ENCODE data around the gene NDEL1. TPM values are rescaled to one million over a fixed set of nuclear protein-coding genes. Genes with fewer than 3 reads are reported as not detected.

The NDEL1 gene
- total RNA-seq, 1 experiment from 2014 or later: 71.1 TPM

DNA sequence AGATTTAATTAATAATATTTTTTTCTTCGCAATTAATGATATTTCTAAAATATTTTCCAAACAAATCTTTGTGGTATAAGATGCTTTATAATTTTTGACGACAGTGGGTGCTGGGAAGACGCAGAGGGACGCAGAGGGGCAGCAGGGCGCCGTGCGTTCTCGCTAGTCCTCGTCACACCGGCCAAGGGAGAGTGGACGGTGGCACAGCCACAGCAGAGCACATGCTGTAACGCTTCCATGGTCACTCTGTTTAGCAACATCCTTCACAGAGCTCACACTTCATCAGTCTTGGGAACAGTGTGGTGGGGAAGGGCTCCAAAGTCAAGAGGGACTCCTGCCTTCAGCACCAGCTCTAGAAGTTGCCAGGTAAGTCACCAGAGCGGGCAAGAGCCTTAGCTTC is 60.4 kb downstream of the NDEL1 start:
- TF ChIP-seq, protein P1, sequence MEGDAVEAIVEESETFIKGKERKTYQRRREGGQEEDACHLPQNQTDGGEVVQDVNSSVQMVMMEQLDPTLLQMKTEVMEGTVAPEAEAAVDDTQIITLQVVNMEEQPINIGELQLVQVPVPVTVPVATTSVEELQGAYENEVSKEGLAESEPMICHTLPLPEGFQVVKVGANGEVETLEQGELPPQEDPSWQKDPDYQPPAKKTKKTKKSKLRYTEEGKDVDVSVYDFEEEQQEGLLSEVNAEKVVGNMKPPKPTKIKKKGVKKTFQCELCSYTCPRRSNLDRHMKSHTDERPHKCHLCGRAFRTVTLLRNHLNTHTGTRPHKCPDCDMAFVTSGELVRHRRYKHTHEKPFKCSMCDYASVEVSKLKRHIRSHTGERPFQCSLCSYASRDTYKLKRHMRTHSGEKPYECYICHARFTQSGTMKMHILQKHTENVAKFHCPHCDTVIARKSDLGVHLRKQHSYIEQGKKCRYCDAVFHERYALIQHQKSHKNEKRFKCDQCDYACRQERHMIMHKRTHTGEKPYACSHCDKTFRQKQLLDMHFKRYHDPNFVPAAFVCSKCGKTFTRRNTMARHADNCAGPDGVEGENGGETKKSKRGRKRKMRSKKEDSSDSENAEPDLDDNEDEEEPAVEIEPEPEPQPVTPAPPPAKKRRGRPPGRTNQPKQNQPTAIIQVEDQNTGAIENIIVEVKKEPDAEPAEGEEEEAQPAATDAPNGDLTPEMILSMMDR (conservative IDR thresholded peaks at IDR 0.05; ENCODE audit: low read depth, low read length): no peak
- no peak for TF ChIP-seq EZH2 (IDR thresholded peaks at IDR 0.05; ENCODE audit: borderline replicate concordance, low read depth, low read length, poor library complexity, severe bottlenecking)
- no peaks in the 10 kb centered on the region for H3K27me3 ChIP-seq (replicated peaks; ENCODE audit: insufficient read depth, low read depth, low read length, poor library complexity)
- peaks cover 82% of the 10 kb centered on the region for H3K36me3 ChIP-seq (ENCODE audit: insufficient read depth, low read length, poor library complexity, severe bottlenecking)
- no TSS peak for BruUV-seq (replicated peaks)
- CTCF ChIA-PET: no interaction called here
- POLR2A ChIA-PET (ENCODE audit: low non-redundant PET): interaction anchor here (0.6 kb wide), 1 partner anchor 12 kb away, joined by 3 read pairs; no protein-coding TSS in a partner anchor
- no peak for DNase-seq (ENCODE audit: low spot score)
- no peak overlapping the region for H3K27ac ChIP-seq (ENCODE audit: low read depth, low read length, poor library complexity, severe bottlenecking)
- H3K9me3 ChIP-seq (ENCODE audit: low read depth, low read length, poor library complexity, severe bottlenecking): no peaks in the 10 kb centered on the region
- intact Hi-C loops (cut with micrococcal nuclease; ENCODE audit: unreplicated experiment): no loop called here
- H3K4me1 ChIP-seq (ENCODE audit: insufficient read depth, low read length, poor library complexity, severe bottlenecking): no peaks in the 10 kb centered on the region
- H3K4me3 ChIP-seq (ENCODE audit: low read depth, low read length, poor library complexity, severe bottlenecking): no peak overlapping the region

DNA sequence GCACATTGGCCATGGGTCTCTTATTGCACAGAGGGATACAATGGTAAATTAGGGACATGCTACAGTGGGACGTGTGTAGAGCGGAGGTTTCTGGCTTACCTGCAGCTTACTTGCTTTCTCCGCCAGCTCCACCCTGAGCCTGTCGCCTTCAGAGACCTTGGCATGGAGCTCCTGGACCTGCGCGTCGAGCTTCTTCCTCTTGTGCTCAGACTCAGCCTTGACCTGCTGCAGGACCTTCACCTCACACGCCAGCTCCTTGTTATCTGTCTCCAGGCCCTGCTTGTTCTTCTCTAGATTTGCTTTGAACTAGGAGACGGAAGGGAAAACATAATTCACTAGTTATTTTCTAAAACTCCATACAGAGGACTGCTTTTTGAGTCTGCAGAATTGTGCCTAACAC is 63.5 kb downstream of the NDEL1 start:
- no peak for DNase-seq (ENCODE audit: low spot score)
- ChIA-PET POLR2A (ENCODE audit: low non-redundant PET) (no interaction called here), CTCF (no interaction called here)
- H3K4me1 ChIP-seq (ENCODE audit: insufficient read depth, low read length, poor library complexity, severe bottlenecking): no peaks in the 10 kb centered on the region
- no TSS peak for BruUV-seq (replicated peaks)
- peaks cover 60% of the 10 kb centered on the region for H3K36me3 ChIP-seq (ENCODE audit: insufficient read depth, low read length, poor library complexity, severe bottlenecking)
- TF ChIP-seq, protein P1 (conservative IDR thresholded peaks at IDR 0.05; ENCODE audit: low read depth, low read length): no peak
- TF ChIP-seq EZH2 (IDR thresholded peaks at IDR 0.05; ENCODE audit: borderline replicate concordance, low read depth, low read length, poor library complexity, severe bottlenecking): no peak
- intact Hi-C loops (cut with micrococcal nuclease; ENCODE audit: unreplicated experiment): no loop called here
- no peak overlapping the region for H3K27ac ChIP-seq (ENCODE audit: low read depth, low read length, poor library complexity, severe bottlenecking)
- no peaks in the 10 kb centered on the region for H3K9me3 ChIP-seq (ENCODE audit: low read depth, low read length, poor library complexity, severe bottlenecking)
- H3K4me3 ChIP-seq (ENCODE audit: low read depth, low read length, poor library complexity, severe bottlenecking): no peak overlapping the region
- H3K27me3 ChIP-seq (replicated peaks; ENCODE audit: insufficient read depth, low read depth, low read length, poor library complexity): no peaks in the 10 kb centered on the region

DNA sequence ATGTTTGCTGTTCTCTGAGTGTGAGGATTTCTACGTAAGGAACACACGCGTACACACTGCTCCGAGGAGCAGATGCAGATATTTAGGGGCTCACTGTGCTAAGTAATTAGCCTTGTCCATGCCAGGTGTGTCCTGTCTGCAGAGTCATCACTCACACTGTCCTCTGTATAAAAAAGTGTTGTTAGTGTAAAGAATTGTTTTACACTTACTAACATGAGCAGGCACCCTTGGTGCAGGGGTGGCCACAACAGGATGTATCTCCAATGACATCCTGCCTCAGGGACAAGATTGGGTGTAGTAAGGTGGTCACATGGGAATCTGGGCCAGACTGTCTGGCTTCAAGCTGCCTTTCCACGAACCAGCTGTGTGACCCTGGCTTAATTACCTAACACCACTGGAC is 63.9 kb downstream of the NDEL1 start:
- Histone ChIP-seq H3K36me3 (ENCODE audit: insufficient read depth, low read length, poor library complexity, severe bottlenecking) (peaks cover 59% of the 10 kb centered on the region), H3K27me3 (replicated peaks; ENCODE audit: insufficient read depth, low read depth, low read length, poor library complexity) (no peaks in the 10 kb centered on the region), H3K4me3 (ENCODE audit: low read depth, low read length, poor library complexity, severe bottlenecking) (no peak overlapping the region), H3K9me3 (ENCODE audit: low read depth, low read length, poor library complexity, severe bottlenecking) (no peaks in the 10 kb centered on the region), H3K4me1 (ENCODE audit: insufficient read depth, low read length, poor library complexity, severe bottlenecking) (no peaks in the 10 kb centered on the region), H3K27ac (ENCODE audit: low read depth, low read length, poor library complexity, severe bottlenecking) (no peak overlapping the region)
- DNase-seq (ENCODE audit: low spot score): no peak
- CTCF ChIA-PET: no interaction called here
- TF ChIP-seq, protein P1 (conservative IDR thresholded peaks at IDR 0.05; ENCODE audit: low read depth, low read length): no peak
- no peak for TF ChIP-seq EZH2 (IDR thresholded peaks at IDR 0.05; ENCODE audit: borderline replicate concordance, low read depth, low read length, poor library complexity, severe bottlenecking)
- no TSS peak for BruUV-seq (replicated peaks)
- POLR2A ChIA-PET (ENCODE audit: low non-redundant PET): no interaction called here
- intact Hi-C loops (cut with micrococcal nuclease; ENCODE audit: unreplicated experiment): no loop called here

Data from A673 (cell line).